ENCODE data around the gene ZC3H6.
"Not testable (repeated sequence)": the region's sequence is repeated elsewhere in the genome, so short reads cannot be mapped to it uniquely, and the experiment has no call there.

ZC3H6 gene

DNA sequence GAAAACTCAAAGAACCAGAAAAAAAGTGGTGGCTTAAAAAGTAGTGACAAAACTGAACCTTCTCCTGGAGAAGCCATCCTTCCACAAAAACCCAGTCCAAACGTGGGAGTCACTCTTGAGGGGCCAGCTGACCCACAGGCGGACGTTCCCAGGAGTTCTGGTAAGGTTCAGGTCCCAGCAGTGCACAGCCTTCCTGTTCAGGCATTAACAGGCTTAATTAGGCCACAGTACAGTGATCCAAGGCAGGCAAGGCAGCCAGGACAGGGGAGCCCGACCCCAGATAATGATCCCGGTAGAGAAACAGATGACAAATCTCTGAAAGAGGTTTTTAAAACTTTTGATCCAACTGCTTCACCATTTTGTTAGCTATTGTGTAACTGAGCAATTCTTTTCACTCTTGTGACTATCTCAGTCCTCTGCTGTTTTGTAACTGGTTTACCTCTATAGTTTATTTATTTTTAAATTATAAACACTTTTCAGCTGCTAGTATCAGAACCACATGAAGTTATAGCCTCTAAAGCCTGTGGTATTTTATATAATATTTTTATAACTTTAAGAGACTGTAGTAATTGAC, 56.8 kb downstream of the ZC3H6 start:
- DNase-seq, result no peak

DNA sequence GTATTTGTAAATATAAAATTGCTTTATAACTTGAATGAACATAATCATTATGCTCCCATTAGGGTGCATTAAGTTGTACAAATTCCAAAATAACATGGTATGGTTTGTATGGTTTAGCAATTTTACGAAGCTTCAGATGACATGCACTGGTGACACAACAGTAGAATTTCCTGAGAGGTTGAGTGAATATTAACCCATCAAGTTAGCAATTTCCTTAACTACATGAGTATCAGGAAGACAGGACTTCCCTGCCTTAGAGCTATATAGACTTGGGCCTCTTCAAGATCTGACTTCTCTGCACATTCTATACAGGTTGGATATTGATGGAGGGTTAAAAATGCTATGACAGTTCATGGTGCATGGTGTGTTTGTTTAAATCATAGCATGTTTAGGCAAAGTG, 60.2 kb downstream of the ZC3H6 start:
- DNase-seq, result no peak

DNA sequence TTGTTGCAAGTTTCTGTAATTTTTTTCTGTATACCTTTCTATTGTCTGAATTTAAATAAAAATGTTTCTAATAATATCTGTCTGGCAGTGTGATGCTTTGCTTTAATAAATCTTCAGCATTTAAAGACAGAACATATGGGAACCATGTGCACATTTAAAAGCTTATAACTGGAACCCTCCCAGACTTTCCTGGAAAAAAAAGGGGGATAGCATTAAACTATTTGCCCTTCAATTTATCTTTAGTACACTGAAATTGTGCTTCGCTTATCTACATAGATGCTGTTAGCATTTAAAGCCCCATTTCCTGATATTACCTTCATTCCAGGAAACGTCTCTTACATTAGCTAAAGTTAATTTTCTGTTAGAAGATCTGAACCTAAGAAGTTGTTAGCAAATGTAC, 64.6 kb downstream of the ZC3H6 start:
- DNase-seq, result no peak

DNA sequence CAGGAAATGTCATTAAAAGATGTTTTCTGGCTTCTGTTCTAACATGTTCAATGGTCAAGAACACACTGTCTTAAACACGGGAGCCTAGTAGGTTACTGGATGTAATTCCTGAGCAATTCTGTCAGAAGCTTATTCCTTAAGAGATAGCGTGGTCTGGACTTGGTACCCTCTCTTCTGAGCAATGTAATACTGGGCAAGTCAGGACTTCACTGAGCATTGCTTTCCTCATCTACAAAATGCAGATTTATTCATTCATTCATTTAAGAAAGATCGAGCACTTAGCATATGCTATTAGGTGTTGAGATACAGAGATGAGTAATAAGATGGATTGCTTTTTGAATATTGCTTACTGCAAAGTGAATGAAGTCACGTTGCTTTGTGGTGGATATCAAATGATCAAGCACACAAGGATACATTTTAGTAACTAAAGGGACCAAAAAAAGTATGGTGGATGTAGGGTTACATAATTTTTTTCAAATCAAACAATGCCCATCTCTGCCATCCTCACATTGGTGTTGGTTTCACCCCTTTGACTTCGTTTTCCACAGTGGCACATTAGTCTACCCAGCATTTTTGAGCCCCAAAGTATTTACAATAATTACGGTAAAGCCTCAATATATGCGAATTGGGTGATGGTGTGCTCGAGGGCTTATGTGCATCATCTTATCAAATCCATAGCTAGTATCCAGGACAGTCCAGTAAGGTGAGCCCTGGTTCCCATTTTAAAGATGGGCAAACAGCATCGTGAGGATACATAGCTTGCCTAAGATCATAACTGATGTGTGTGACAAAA, 65.3 kb downstream of the ZC3H6 start:
- no peak for DNase-seq

DNA sequence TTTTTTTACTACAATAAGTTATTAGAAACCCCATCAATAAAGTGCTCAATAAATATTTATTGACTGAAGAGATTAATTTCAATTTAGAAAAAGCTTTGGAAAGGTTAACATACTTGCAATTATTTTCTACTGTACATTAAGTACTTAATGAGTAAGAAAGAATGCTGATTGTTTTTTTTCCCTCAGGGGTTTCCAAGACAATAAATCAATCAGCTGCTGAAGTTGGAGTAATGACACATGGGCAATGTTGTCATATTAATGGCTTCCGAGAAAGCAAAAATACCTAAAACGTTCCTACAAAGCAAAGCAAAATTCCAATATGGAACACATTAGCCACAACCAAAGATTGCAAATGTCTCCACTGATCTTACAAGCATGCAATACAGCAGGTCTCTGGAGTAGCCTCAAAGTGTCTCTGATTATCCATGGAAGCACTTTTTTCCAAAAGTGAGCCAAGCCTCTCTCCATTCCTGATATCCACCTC, 66.7 kb downstream of the ZC3H6 start:
- no peak for DNase-seq

DNA sequence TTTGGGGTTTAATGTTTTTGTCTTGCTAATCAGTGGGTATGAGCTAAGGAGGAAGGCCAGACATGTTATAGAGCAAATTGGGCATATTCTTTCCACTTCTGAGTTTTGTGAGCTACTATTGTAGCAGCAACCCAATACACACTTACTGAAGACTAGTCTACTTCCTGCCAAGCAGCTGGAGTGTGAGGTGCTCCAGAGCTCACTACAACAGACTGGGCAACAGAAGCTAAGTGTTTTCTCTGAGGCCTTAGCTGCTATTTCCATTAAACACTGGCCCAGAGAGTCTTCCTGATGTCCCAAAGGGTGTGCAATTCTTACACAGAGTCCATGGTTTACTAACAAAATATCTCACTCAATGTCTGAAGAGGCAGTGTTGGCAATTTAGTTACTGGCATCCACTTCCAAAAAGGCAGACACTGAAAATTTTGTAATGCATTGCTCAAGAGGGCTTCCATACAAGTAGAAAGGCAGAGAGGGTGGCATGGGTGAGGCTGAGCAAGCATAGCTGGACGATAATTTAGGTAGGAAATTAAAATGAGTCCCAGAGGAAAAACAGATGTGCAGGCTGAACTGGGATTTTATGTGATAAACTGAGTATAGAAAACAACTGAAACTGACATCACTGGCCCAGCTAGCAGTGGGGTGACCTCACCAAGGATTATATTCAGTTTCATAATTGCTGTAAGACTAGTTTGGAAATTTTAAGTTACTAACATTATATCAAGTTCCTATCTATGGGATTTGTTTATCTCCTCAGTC, 68.6 kb downstream of the ZC3H6 start:
- DNase-seq, result no peak

DNA sequence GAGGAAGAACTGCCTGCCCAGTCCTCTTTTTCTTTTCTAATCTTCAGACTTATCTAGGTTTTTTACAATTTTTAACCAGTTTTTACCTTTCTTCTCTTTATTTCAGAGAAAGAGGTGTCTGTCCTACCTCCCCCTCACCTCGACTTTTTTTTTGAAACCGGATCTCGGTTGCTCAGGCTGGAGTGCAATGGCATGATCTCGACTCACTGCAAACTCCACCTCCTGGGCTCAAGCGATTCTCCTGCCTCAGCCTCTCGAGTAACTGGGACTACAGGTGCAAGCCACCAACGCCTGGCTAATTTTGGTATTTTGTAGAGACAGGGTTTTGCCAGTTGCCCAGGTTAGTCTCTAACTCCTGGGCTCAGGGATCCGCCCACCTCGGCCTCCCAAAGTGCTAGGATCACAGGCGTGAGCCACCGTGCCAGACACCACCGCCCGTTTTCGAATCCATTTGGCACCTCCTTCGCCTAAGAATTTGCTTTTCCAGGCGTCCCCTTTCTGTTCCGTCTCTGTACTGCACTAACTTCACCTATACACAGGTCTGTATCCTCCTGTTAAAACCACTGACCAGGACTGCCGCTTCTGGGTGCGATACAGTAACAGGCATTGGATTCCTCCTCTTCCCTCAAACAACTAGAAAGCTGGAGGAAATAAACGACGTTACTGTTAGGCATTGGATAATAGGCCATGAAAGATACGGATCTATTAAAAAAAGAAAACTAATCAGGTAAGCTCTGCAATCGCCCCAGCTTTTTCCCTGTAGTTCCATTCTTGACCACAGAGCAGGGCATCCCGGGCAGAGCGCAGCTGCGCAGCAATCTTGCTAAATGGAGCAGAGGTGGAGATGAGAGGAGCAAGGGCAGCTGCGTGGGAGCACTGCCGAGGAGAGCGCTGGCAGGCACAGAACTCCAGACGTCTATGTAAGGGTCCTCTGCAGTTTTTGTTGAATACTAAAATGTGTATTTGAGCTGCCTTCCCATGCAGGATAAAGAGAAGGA, 69.9 kb downstream of the ZC3H6 start:
- no peak for DNase-seq

DNA sequence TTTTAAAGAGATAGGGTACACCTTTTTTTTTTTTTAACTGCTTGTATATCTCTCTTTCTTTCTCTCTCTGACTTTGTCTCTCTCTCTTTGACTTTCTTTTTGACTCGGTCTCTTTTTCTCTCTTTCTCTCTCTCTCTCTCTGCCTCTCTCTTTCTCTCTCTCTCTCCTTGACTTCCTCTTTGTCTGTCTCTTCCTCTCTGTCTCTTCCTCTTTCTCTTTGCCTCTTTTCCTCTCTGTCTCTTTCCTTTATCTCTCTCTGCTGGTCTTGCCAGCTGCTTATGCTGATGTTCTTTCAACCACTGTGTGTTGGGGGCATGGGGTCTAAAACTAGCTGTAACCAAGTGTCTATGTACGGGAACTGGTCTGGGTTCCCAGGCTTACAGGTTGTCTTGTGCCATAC, 76.9 kb downstream of the ZC3H6 start:
- not testable (repeated sequence) for DNase-seq

DNA sequence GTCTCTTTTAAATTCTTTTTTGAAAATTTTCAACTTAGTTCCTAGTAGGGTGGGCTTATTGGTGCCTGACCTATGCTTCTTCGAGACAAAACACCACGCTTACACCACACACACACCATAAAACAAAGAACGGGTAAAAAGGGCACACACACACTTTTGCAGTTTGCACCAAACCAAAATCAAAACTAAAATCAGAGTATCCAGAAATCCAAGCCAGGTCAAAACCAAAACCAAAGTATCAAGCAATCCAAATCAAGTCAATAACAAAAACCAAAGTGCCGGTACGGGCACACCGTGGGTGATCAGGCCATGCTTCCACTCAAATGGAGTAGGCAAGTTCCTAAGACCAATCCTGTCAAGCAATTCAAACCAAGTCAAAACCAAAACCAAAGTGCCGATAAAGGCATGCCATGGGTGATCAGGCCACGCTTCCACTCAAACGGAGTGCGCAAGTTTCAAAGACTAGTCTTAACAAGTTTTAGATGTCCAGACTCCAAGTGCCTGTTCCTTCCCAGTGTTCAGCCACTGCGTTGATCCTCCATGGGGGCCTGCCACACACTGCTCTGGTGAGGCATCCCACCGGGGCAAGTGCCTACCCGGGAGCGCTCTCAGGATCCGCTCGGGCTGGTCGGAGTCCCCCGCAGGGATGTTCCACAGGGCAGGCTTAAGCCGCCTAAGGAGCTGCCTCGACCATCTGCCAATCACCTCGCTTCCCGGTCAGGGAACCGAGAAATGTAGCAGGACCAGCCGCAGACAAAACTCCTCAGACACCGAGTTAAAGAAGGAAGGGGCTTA, 77.6 kb downstream of the ZC3H6 start:
- not testable (repeated sequence) for DNase-seq

DNA sequence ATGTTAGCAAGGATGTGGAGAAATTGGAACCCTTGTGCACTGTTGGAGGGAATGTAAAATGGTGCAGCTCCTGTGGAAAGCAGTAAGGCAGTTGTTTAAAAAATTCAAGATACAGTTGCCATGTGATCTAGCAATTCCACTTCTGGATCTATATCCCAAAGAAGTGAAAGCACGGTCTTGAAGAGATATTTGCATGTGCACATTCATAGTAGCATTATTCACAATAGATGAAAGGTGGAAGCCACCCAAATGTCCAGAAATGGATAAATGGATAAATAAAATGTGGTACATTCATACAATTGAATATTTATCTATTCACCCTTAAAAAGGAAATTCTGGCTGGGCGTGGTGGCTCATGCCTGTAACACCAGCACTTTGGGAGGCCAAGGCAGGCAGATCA, 78.9 kb downstream of the ZC3H6 start:
- not testable (repeated sequence) for DNase-seq

DNA sequence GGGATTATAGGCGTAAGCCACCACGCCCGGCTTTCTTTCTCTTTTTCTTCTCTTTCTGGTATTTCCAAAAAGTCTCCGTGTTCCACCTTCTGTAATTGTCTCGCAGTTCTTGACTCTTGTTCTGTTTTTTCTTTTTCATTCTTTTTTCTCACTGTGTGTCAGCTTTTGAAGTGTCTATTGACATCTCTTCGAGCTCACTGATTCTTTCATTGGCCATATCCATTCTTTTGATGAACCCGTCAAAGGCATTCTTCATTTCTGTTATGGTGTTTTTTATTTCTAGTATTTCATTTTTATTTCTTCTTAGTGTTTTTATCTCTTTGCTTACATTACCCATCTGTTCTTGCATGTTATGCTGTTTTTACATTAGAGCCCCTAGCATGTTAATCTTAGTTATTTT, 84.7 kb downstream of the ZC3H6 start:
- not testable (repeated sequence) for DNase-seq

Measured in nucleus accumbens (tissue), 56 donors.